GM19328 (cell line): Measurements from ENCODE around the gene DUS3L.
"Not testable (repeated sequence)": the region's sequence is repeated elsewhere in the genome, so short reads cannot be mapped to it uniquely, and the experiment has no call there.

Experiments
- ATAC-seq: cut with Tn5 transposase; IDR thresholded peaks from one replicate; pipeline ENCODE4 v1.9.1; 2021; ENCODE audit warnings: mild to moderate bottlenecking, moderate library complexity; ENCODE audit not compliant: unreplicated experiment

DUS3L gene

GRCh38 chr19:5775668-5776309 lies 15.2 kb downstream of the DUS3L start:
- ATAC-seq: no peak

DNA sequence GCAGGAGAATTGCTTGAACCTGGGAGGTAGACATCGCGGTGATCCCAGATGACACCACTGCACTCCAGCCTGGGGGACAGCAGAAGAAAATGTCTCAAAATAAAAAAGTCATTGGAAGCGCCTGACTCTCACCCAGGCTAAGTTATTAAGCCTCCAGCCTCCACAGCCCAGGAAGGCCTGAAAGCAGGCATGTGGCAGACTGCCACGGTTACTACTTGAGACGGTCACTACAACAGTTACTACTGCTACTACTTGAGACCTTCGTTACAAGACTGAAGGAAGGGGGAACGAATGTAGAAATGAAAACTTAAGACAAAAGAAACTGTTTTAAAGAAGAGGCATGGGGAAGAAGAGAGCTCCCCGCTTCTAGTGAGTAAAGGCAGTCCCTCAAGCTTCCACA lies 16.0 kb downstream of the DUS3L start:
- ATAC-seq: no peak

DNA sequence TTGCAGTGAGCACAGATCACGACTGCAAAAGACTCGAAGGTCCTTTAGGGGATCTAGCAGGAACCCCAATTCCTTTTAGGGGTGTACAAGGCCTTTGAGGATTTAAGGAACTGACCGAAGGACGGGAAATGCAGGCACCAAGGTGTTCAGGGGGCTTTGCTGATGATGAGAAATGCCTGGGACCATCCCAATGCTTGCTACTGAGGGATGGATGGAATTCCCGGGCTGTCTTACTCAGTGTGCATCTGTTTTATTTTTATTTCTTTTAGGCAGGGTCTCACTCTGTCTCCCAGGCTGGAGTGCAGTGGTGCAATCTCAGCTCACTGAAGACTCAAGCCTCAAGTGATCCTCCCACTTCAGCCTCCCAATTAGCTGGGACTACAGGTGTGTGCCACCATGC lies 17.7 kb downstream of the DUS3L start:
- no peak for ATAC-seq

GRCh38 chr19:5772416-5772815 lies 18.5 kb downstream of the DUS3L start:
- no peak for ATAC-seq

- no peak for ATAC-seq
Measured at GRCh38 chr19:5767949-5768348, 23.0 kb downstream of the DUS3L start.

- no peak for ATAC-seq
Measured at GRCh38 chr19:5765220-5765619, 25.7 kb downstream of the DUS3L start.

DNA sequence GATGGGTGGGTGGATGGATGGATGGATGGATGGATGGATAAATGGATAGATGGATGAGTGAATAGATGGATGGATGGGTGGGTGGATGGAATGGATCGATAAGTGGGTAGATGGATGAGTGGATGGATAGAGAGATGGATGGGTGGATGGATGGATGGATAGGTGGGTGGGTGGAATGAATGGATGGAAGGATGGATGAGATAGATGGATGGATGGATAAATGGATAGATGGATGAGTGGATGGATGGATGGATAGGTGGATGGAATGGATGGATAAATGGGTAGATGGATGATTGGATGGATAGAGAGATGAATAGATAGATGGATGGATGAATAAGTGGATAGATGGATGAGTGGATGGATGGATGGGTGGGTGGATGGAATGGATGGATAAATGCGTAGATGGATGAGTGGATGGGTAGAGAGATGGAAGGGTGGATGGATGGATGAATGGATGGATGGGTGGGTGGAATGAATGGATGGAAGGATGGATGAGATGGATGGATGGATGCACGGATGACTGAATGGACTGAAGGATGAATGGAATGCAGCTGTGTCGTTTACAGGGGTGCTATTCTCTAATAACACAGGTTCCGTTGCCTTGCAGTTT lies 28.2 kb downstream of the DUS3L start:
- ATAC-seq: no peak

- ATAC-seq: no peak
Measured at GRCh38 chr19:5753743-5754142, 37.2 kb downstream of the DUS3L start.

GRCh38 chr19:5751709-5752108 lies 39.3 kb downstream of the DUS3L start:
- no peak for ATAC-seq

DNA sequence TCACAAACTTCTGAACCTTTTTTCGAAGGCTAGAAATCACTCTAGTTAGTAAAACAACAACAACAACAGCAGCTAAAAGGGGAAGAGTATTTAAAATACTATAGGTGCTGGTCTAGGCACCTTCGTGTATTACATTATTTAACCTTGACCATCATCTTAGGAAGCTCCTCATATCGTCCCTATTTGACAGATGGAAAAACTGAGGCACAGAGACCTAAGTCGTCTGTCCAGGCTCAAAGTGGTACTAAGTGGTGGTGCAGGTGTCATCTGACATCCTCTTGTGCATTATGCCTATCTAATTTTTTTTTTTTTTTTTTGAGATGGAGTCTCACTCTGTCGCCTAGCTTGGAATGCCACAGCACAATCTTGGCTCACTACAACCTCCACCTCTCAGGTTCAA lies 41.5 kb downstream of the DUS3L start:
- ATAC-seq: no peak

GRCh38 chr19:5748920-5749319 lies 42.0 kb downstream of the DUS3L start:
- ATAC-seq: not testable (repeated sequence)

DNA sequence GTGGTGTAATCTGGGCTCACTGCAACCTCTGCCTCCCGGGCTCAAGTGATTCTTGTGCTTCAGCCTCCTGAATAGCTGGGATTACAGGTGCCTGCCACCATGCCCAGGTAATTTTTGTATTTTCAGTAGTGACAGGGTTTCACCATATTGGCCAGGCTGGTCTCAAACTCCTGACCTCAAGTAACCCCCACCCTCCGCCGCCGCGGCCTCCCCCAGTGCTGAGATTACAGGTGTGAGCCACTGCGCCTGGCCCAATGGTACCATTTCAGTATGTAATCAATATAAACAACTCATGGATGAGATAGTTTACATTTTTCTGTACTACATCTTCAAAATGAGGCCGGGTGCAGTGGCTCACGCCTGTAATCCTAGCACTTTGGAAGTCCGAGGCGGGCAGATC lies 46.0 kb downstream of the DUS3L start:
- ATAC-seq: not testable (repeated sequence)

GRCh38 chr19:5743630-5744029 lies 47.3 kb downstream of the DUS3L start:
- no peak for ATAC-seq

- no peak for ATAC-seq
Measured at GRCh38 chr19:5742051-5742450, 48.9 kb downstream of the DUS3L start.

DNA sequence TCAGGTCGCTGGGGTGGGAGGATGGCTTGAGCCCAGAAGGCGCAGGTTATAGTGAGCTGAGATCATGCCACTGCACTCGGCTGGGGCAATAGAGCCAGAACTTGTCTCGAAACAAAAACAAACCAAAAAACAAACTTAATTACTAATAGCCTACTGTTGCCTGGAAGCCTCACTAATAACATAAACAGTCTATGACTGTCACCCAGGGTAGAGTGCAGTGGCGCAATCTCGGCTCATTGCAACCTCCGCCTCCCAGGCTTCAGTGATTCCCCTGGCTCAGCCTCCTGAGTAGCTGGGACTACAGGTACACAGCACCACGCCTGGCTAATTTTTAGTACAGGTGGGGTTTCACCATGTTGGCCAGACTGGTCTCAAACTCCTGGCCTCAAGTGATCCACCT lies 52.5 kb downstream of the DUS3L start:
- ATAC-seq: no peak
